PC-9 (cell line): ENCODE measurements around the gene PLEKHG5. TPM values are rescaled to one million over a fixed set of nuclear protein-coding genes. Genes with fewer than 3 reads are reported as not detected.

Source experiments
- BruUV-seq: library from RNA; stranded (reverse); fragments of 400-500 nt; replicated peaks from 2 replicates; lab custom pipeline; 2021; lab: Mats Ljungman, UMichigan
- CTCF ChIA-PET: fragments of 300-600 bp; sonication (Branson Sonifier 250); formaldehyde crosslinking; loops from one replicate; lab custom pipeline; 2022; ENCODE audit warnings: antibody characterized with exemption; lab: Charles Lee
- POLR2A ChIA-PET: fragments of 300-600 bp; sonication (Branson Sonifier 250); formaldehyde crosslinking; loops from one replicate; lab custom pipeline; 2022; ENCODE audit warnings: antibody characterized with exemption; ENCODE audit not compliant: unreplicated experiment; lab: Charles Lee
- DNase-seq, 2 experiments: peaks; one replicate each; pipeline versions ENCODE4 v3.0.0 to v3.0.0-alpha.2; 2015 to 2022; ENCODE audit warnings: mixed read lengths in 1 of 2
- H2AFZ ChIP-seq: fragments of 200-600 bp; sonication (generic); 2 replicates; pipeline ENCODE4 v1.8.1; 2017; ENCODE audit warnings: antibody characterized with exemption
- H3F3A ChIP-seq: fragments of 200-600 bp; sonication (generic); 2 replicates; pipeline ENCODE4 v1.8.1; 2017; ENCODE audit warnings: antibody characterized with exemption, mild to moderate bottlenecking, low read depth; ENCODE audit not compliant: insufficient read depth
- H3K27ac ChIP-seq: fragments of 200-600 bp; sonication (generic); 2 replicates; pipeline ENCODE4 v1.6.1; 2016; ENCODE audit warnings: mixed run types
- H3K27me3 ChIP-seq: fragments of 200-600 bp; sonication (generic); 2 replicates; pipeline ENCODE4 v1.6.1; 2016; ENCODE audit warnings: low read depth, mixed run types; ENCODE audit not compliant: insufficient read depth
- H3K36me3 ChIP-seq: fragments of 200-600 bp; sonication (generic); 2 replicates; pipeline ENCODE4 v1.6.1; 2016; ENCODE audit warnings: low read depth, mixed run types
- H3K4me1 ChIP-seq: fragments of 200-600 bp; sonication (generic); replicated peaks from 2 replicates; pipeline ENCODE4 v1.6.1; 2016; ENCODE audit warnings: mixed run types; ENCODE audit not compliant: insufficient read depth
- H3K4me2 ChIP-seq: fragments of 200-600 bp; sonication (generic); 2 replicates; pipeline ENCODE4 v1.6.1; 2017; ENCODE audit warnings: mixed run types
- H3K4me3 ChIP-seq: fragments of 200-600 bp; sonication (generic); 2 replicates; pipeline ENCODE4 v1.6.1; 2016; ENCODE audit warnings: mixed run types
- H3K79me2 ChIP-seq: fragments of 200-600 bp; sonication (generic); 2 replicates; pipeline ENCODE4 v1.6.1; 2017; ENCODE audit warnings: low read depth, mixed run types
- H3K9me2 ChIP-seq: fragments of 200-600 bp; sonication (generic); 2 replicates; pipeline ENCODE4 v1.8.1; 2017; ENCODE audit warnings: mild to moderate bottlenecking; ENCODE audit not compliant: insufficient read depth
- H3K9me3 ChIP-seq: fragments of 200-600 bp; sonication (generic); 2 replicates; pipeline ENCODE4 v1.8.1; 2016; ENCODE audit warnings: low read depth; ENCODE audit not compliant: insufficient read depth
- H4K20me1 ChIP-seq: fragments of 200-600 bp; sonication (generic); 2 replicates; pipeline ENCODE4 v1.8.1; 2017; ENCODE audit not compliant: insufficient read depth
- CTCF ChIP-seq: fragments of 200-600 bp; sonication (generic); conservative IDR thresholded peaks from 2 replicates; pipeline ENCODE4 v1.6.1; 2017; ENCODE audit warnings: mixed run types, antibody characterized with exemption, mild to moderate bottlenecking, moderate library complexity
- EZH2 ChIP-seq: fragments of 200-600 bp; sonication (generic); IDR thresholded peaks from 2 replicates; pipeline ENCODE4 v1.8.0; 2017; ENCODE audit warnings: antibody characterized with exemption, low read depth
- intact Hi-C: fragments of 100-400 bp; cut with micrococcal nuclease; formaldehyde crosslinking; loops from one replicate; pipeline ENCODE4 v1.10.0; 2022; ENCODE audit not compliant: unreplicated experiment
- total RNA-seq: library from RNA; stranded (reverse); gene quantifications from 2 replicates; pipeline ENCODE4 v1.2.3, GENCODE V29; 2021

Gene PLEKHG5
- total RNA-seq, 1 experiment from 2014 or later, result 11.3 TPM

- POLR2A ChIA-PET, result no interaction called here
- no peaks in the 10 kb centered on the region for H4K20me1 ChIP-seq
Observed at GRCh38 chr1:6500544-6501278, 9.2 kb upstream of the PLEKHG5 start.

GRCh38 chr1:6499296-6499695, 7.8 kb upstream of the PLEKHG5 start:
- Histone ChIP-seq H3K9me3 (no peaks in the 10 kb centered on the region), H2AFZ (no peak overlapping the region), H3K4me1 (peaks cover 5% of the 10 kb centered on the region; the same call in 1 of the 2 replicates), H3K4me2 (no peak overlapping the region), H3K79me2 (no peaks in the 10 kb centered on the region), H3K36me3 (no peaks in the 10 kb centered on the region), H3K27me3 (no peaks in the 10 kb centered on the region), H3K4me3 (no peak overlapping the region), H3F3A (no peaks in the 10 kb centered on the region), H3K27ac (no peak overlapping the region), H4K20me1 (no peaks in the 10 kb centered on the region), H3K9me2 (no peaks in the 10 kb centered on the region)
- ChIA-PET POLR2A (interaction anchor here (0.6 kb wide), 1 partner anchor 23 kb away, joined by 4 read pairs; no protein-coding TSS in a partner anchor), CTCF (no interaction called here)
- BruUV-seq, result no TSS peak
- no peak for DNase-seq
- intact Hi-C loops, result no loop called here
- TF ChIP-seq CTCF, result no peak
- TF ChIP-seq EZH2, result no peak

More at GRCh38 chr1:6500544-6501278, 9.2 kb upstream of the PLEKHG5 start:
- H3K27ac ChIP-seq, result no peak overlapping the region
- H3K79me2 ChIP-seq, result no peaks in the 10 kb centered on the region
- no peaks in the 10 kb centered on the region for H3K36me3 ChIP-seq
- H3K27me3 ChIP-seq, result no peaks in the 10 kb centered on the region
- no peak overlapping the region for H3K4me3 ChIP-seq
- no peak overlapping the region for H2AFZ ChIP-seq
- intact Hi-C loops, result no loop called here
- no peaks in the 10 kb centered on the region for H3K9me2 ChIP-seq
- CTCF ChIA-PET, result no interaction called here
- H3K4me2 ChIP-seq, result no peak overlapping the region
- H3K9me3 ChIP-seq, result no peaks in the 10 kb centered on the region
- DNase-seq, result no peak
- TF ChIP-seq CTCF (no peak), EZH2 (no peak)
- BruUV-seq, result no TSS peak
- H3F3A ChIP-seq, result no peaks in the 10 kb centered on the region
- peaks cover 5% of the 10 kb centered on the region; the same call in 1 of the 2 replicates for H3K4me1 ChIP-seq

- H2AFZ ChIP-seq, result no peak overlapping the region
- CTCF ChIA-PET, result interaction anchor here (0.7 kb wide), 1 partner anchor 371 kb away, joined by 3 read pairs; no protein-coding TSS in a partner anchor
- DNase-seq, result no peak
- H4K20me1 ChIP-seq, result no peaks in the 10 kb centered on the region
- POLR2A ChIA-PET, result no interaction called here
- H3K27me3 ChIP-seq, result no peaks in the 10 kb centered on the region
- no peaks in the 10 kb centered on the region for H3F3A ChIP-seq
- BruUV-seq, result no TSS peak
- H3K4me2 ChIP-seq, result no peak overlapping the region
- TF ChIP-seq CTCF (no peak), EZH2 (no peak)
- intact Hi-C loops, result no loop called here
- no peaks in the 10 kb centered on the region for H3K79me2 ChIP-seq
- no peaks in the 10 kb centered on the region for H3K9me3 ChIP-seq
- H3K9me2 ChIP-seq, result no peaks in the 10 kb centered on the region
- H3K27ac ChIP-seq, result no peak overlapping the region
- no peaks in the 10 kb centered on the region for H3K36me3 ChIP-seq
- H3K4me3 ChIP-seq, result no peak overlapping the region
- H3K4me1 ChIP-seq, result peaks cover 5% of the 10 kb centered on the region; the same call in 1 of the 2 replicates
Observed at GRCh38 chr1:6498576-6499111, 7.2 kb upstream of the PLEKHG5 start.
